ENCODE data around the gene JAKMIP2.
"Not testable (repeated sequence)": the region's sequence is repeated elsewhere in the genome, so short reads cannot be mapped to it uniquely, and the experiment has no call there.

The JAKMIP2 gene

GRCh38 chr5:147555176-147555575, 227.4 kb downstream of the JAKMIP2 start:
- DNase-seq (ENCODE audit: low read depth), result no peak

- DNase-seq (ENCODE audit: low read depth), result no peak
Observed at GRCh38 chr5:147554261-147554817, 228.2 kb downstream of the JAKMIP2 start.

- DNase-seq (ENCODE audit: low read depth), result not testable (repeated sequence)
Observed at GRCh38 chr5:147553817-147554216, 228.7 kb downstream of the JAKMIP2 start.

- no peak for DNase-seq (ENCODE audit: low read depth)
Observed at GRCh38 chr5:147552897-147553296, 229.6 kb downstream of the JAKMIP2 start.

- no peak for DNase-seq (ENCODE audit: low read depth)
Observed at GRCh38 chr5:147551677-147552076, 230.9 kb downstream of the JAKMIP2 start.

- DNase-seq (ENCODE audit: low read depth), result no peak
Observed at GRCh38 chr5:147547730-147548129, 234.8 kb downstream of the JAKMIP2 start.

GRCh38 chr5:147544556-147544955, 238.0 kb downstream of the JAKMIP2 start:
- no peak for DNase-seq (ENCODE audit: low read depth)

- no peak for DNase-seq (ENCODE audit: low read depth)
Observed at GRCh38 chr5:147539053-147539452, 243.5 kb downstream of the JAKMIP2 start.

- DNase-seq (ENCODE audit: low read depth), result no peak
Observed at GRCh38 chr5:147538236-147538635, 244.3 kb downstream of the JAKMIP2 start.
